ENCODE data around the gene MAB21L2.

DNA sequence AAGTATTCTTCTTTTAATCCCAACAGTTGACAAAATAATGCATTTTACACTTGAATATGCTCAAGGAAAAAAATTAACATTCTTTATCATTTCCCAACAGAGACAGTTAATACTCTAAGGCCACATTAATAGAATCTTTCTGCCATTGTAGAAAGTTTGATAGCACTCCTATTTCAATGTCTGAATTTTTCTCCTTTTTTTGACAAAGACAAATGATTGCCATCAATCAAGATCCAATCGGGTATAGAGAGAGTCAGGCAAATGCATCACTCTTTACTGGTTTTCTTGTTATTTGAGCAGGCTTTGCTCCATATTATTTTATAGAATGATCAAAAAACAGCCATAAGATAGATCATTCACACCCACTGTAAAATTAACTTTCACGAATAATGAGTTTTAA, 46.1 kb downstream of the MAB21L2 start:
- TF ChIP-seq, protein P1, sequence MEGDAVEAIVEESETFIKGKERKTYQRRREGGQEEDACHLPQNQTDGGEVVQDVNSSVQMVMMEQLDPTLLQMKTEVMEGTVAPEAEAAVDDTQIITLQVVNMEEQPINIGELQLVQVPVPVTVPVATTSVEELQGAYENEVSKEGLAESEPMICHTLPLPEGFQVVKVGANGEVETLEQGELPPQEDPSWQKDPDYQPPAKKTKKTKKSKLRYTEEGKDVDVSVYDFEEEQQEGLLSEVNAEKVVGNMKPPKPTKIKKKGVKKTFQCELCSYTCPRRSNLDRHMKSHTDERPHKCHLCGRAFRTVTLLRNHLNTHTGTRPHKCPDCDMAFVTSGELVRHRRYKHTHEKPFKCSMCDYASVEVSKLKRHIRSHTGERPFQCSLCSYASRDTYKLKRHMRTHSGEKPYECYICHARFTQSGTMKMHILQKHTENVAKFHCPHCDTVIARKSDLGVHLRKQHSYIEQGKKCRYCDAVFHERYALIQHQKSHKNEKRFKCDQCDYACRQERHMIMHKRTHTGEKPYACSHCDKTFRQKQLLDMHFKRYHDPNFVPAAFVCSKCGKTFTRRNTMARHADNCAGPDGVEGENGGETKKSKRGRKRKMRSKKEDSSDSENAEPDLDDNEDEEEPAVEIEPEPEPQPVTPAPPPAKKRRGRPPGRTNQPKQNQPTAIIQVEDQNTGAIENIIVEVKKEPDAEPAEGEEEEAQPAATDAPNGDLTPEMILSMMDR (conservative IDR thresholded peaks at IDR 0.05; ENCODE audit: low read length): no peak
- TF ChIP-seq EZH2phosphoT487 (IDR thresholded peaks at IDR 0.05; ENCODE audit: borderline replicate concordance): no peak

Measured in Loucy (cell line).